H1 (cell line): ENCODE measurements around the gene MSI2. TPM values are rescaled to one million over a fixed set of nuclear protein-coding genes. Genes with fewer than 3 reads are reported as not detected.

Source experiments
- CTCF ChIA-PET: fragments of 300-600 bp; sonication (Branson Sonifier 250); formaldehyde crosslinking; loops from one replicate; lab custom pipeline; 2021; ENCODE audit not compliant: partially characterized antibody; lab: Charles Lee
- POLR2A ChIA-PET: fragments of 300-600 bp; sonication (Branson Sonifier 250); formaldehyde crosslinking; loops from one replicate; lab custom pipeline; 2021; ENCODE audit warnings: inconsistent platforms; ENCODE audit not compliant: partially characterized antibody; lab: Charles Lee
- DNase-seq, 2 experiments: peaks; one replicate each; pipeline versions ENCODE4 v3.0.0 to v3.0.0-alpha.2; 2010 to 2022; ENCODE audit warnings: low spot score in 2 of 2, low read depth in 1 of 2, mixed read lengths in 1 of 2
- FAIRE-seq: peaks from 2 replicates; lab custom pipeline; 2011; peaks lifted over from hg19 to GRCh38; lab: Jason Lieb, UNC
- H2AFZ ChIP-seq: 2 replicates; pipeline ENCODE4 v1.8.1; 2012; ENCODE audit warnings: low read length, inconsistent platforms
- H2AK5ac ChIP-seq: 2 replicates; pipeline ENCODE4 v1.6.1; 2013; ENCODE audit warnings: low read depth, low read length
- H2BK120ac ChIP-seq: replicated peaks from 2 replicates; pipeline ENCODE3; 2013; ENCODE audit warnings: low read depth, low read length, inconsistent platforms
- H2BK12ac ChIP-seq: 2 replicates; pipeline ENCODE4 v1.6.1; 2013; ENCODE audit warnings: low read depth, low read length
- H2BK15ac ChIP-seq: 2 replicates; pipeline ENCODE4 v1.6.1; 2013; ENCODE audit warnings: low read length
- H2BK20ac ChIP-seq: 2 replicates; pipeline ENCODE4 v1.6.1; 2013; ENCODE audit warnings: low read length
- H2BK5ac ChIP-seq: 2 replicates; pipeline ENCODE4 v1.6.1; 2013; ENCODE audit warnings: low read depth, low read length
- H3K14ac ChIP-seq: 2 replicates; pipeline ENCODE4 v1.6.1; 2013; ENCODE audit warnings: inconsistent platforms; ENCODE audit not compliant: insufficient read length
- H3K18ac ChIP-seq: 2 replicates; pipeline ENCODE4 v1.6.1; 2013; ENCODE audit warnings: low read length; ENCODE audit errors: extremely low read depth
- H3K23ac ChIP-seq: 2 replicates; pipeline ENCODE4 v1.6.1; 2013; ENCODE audit warnings: inconsistent platforms; ENCODE audit not compliant: insufficient read length
- H3K23me2 ChIP-seq: 2 replicates; pipeline ENCODE4 v1.6.1; 2013; ENCODE audit warnings: low read depth, low read length
- H3K27ac ChIP-seq: 2 replicates; pipeline ENCODE4 v1.6.1; 2011; ENCODE audit warnings: low read depth, low read length, inconsistent platforms
- H3K27me3 ChIP-seq, 4 experiments: replicated peaks in 1 of 4; 1 replicate in 1 of 4; 2 replicates in 3 of 4; pipeline versions ENCODE4 v1.6.1 to v1.8.1; 2011 to 2013; ENCODE audit warnings: low read length in 3 of 4, mild to moderate bottlenecking in 3 of 4, inconsistent platforms in 2 of 4, mixed read lengths in 2 of 4, moderate library complexity in 1 of 4; ENCODE audit not compliant: control insufficient read depth in 3 of 4, insufficient read depth in 3 of 4; ENCODE audit errors: extremely low read depth in 1 of 4
- H3K36me3 ChIP-seq, 4 experiments: 2 replicates each; pipeline versions ENCODE4 v1.6.1 to v1.8.1; 2011 to 2013; ENCODE audit warnings: mild to moderate bottlenecking in 4 of 4, low read length in 3 of 4, moderate library complexity in 2 of 4, control low read depth in 1 of 4, inconsistent platforms in 1 of 4; ENCODE audit not compliant: insufficient read depth in 4 of 4, control insufficient read depth in 2 of 4
- H3K4ac ChIP-seq: replicated peaks from 2 replicates; pipeline ENCODE3; 2013; ENCODE audit warnings: low read length, low read depth, mixed read lengths, inconsistent platforms; ENCODE audit not compliant: insufficient read length
- H3K4me1 ChIP-seq, 4 experiments: replicated peaks in 1 of 4; 1 replicate in 1 of 4; 2 replicates in 3 of 4; pipeline versions ENCODE4 v1.6.1 to v1.8.1; 2011 to 2013; ENCODE audit warnings: low read length in 3 of 4, inconsistent platforms in 2 of 4, mixed read lengths in 1 of 4; ENCODE audit not compliant: insufficient read depth in 4 of 4, control insufficient read depth in 3 of 4
- H3K4me2 ChIP-seq, 2 experiments: 2 replicates each; pipeline versions ENCODE4 v1.6.1 to v1.8.1; 2011 to 2013; ENCODE audit warnings: low read depth in 2 of 2, low read length in 2 of 2, control low read depth in 1 of 2, inconsistent platforms in 1 of 2, mild to moderate bottlenecking in 1 of 2; ENCODE audit not compliant: insufficient read depth in 1 of 2
- H3K4me3 ChIP-seq, 4 experiments: fragments of 200-600, 300-600 bp in 1 of 4; sonication (generic), shearing (Covaris generic), sonication (Bioruptor Twin) in 1 of 4; 2 replicates each; pipeline versions ENCODE4 v1.5.1 to v1.8.1; 2011 to 2016; ENCODE audit warnings: low read length in 4 of 4, low read depth in 3 of 4, control low read depth in 2 of 4, inconsistent platforms in 2 of 4, mild to moderate bottlenecking in 2 of 4, mixed read lengths in 1 of 4, moderate library complexity in 1 of 4; ENCODE audit not compliant: insufficient read depth in 2 of 4; ENCODE audit errors: extremely low read depth in 1 of 4
- H3K56ac ChIP-seq: replicated peaks from 2 replicates; pipeline ENCODE3; 2013; ENCODE audit warnings: low read depth, mild to moderate bottlenecking, mixed read lengths, low read length, inconsistent platforms; ENCODE audit not compliant: insufficient read length
- H3K79me1 ChIP-seq: 2 replicates; pipeline ENCODE4 v1.6.1; 2013; ENCODE audit warnings: low read depth, low read length, control low read depth
- H3K79me2 ChIP-seq, 2 experiments: 2 replicates each; pipeline versions ENCODE4 v1.6.1 to v1.8.1; 2012 to 2013; ENCODE audit warnings: low read length in 2 of 2, mild to moderate bottlenecking in 2 of 2, inconsistent platforms in 1 of 2; ENCODE audit not compliant: insufficient read depth in 2 of 2, control insufficient read depth in 1 of 2
- H3K9ac ChIP-seq, 4 experiments: replicated peaks in 1 of 4; 1 replicate in 1 of 4; 2 replicates in 3 of 4; pipeline versions ENCODE4 v1.6.1 to v1.8.1; 2011 to 2013; ENCODE audit warnings: low read depth in 3 of 4, low read length in 3 of 4, control low read depth in 2 of 4, mild to moderate bottlenecking in 2 of 4, moderate library complexity in 2 of 4, inconsistent platforms in 1 of 4; ENCODE audit errors: extremely low read depth in 1 of 4
- H3K9me3 ChIP-seq, 2 experiments: 2 replicates each; pipeline versions ENCODE4 v1.6.1 to v1.8.1; 2012 to 2013; ENCODE audit warnings: mild to moderate bottlenecking in 2 of 2, moderate library complexity in 2 of 2, control low read depth in 1 of 2, inconsistent platforms in 1 of 2, low read depth in 1 of 2, low read length in 1 of 2, mixed read lengths in 1 of 2; ENCODE audit not compliant: insufficient read depth in 2 of 2
- H4K20me1 ChIP-seq, 2 experiments: replicated peaks in 1 of 2; 2 replicates each; pipeline versions ENCODE3 to v1.8.1; 2011 to 2013; ENCODE audit warnings: inconsistent platforms in 2 of 2, low read length in 2 of 2, mild to moderate bottlenecking in 1 of 2; ENCODE audit not compliant: insufficient read depth in 2 of 2, control insufficient read depth in 1 of 2
- H4K5ac ChIP-seq: 2 replicates; pipeline ENCODE4 v1.6.1; 2013; ENCODE audit warnings: low read length, low read depth, mixed read lengths, inconsistent platforms; ENCODE audit not compliant: insufficient read length
- H4K8ac ChIP-seq: 2 replicates; pipeline ENCODE4 v1.8.0; 2013; ENCODE audit warnings: mild to moderate bottlenecking, moderate library complexity, low read length, inconsistent platforms; ENCODE audit not compliant: insufficient read depth; ENCODE audit errors: extremely low read depth
- H4K91ac ChIP-seq: replicated peaks from 2 replicates; pipeline ENCODE3; 2013; ENCODE audit warnings: low read length, mixed read lengths, inconsistent platforms; ENCODE audit not compliant: insufficient read length
- CBX5 ChIP-seq: fragments of 300-800, 300-1000 bp; sonication (generic); IDR thresholded peaks from 2 replicates; pipeline ENCODE4 v1.7.1; 2016; ENCODE audit warnings: antibody characterized with exemption, low read length, low read depth
- CBX8 ChIP-seq: fragments of 300-800, 300-1000 bp; sonication (generic); IDR thresholded peaks from 2 replicates; pipeline ENCODE4 v1.7.1; 2016; ENCODE audit warnings: low read depth, low read length, borderline replicate concordance
- CTBP2 ChIP-seq: IDR thresholded peaks from 2 replicates; pipeline ENCODE4 v1.7.0; 2011; ENCODE audit warnings: borderline replicate concordance, mild to moderate bottlenecking, moderate library complexity, mixed read lengths, low read length; ENCODE audit not compliant: insufficient read depth, insufficient read length
- E2F6 ChIP-seq: IDR thresholded peaks from 2 replicates; pipeline ENCODE4 v1.6.1; 2012; ENCODE audit warnings: inconsistent platforms
- KDM1A ChIP-seq: fragments of 200-600, 300-600 bp; sonication (generic); IDR thresholded peaks from 2 replicates; pipeline ENCODE4 v1.7.1; 2016; ENCODE audit warnings: mild to moderate bottlenecking, low read length, borderline replicate concordance
- NANOG ChIP-seq: IDR thresholded peaks from 2 replicates; pipeline ENCODE4 v1.6.1; 2011; ENCODE audit warnings: low read length, low read depth, mild to moderate bottlenecking, inconsistent platforms; ENCODE audit not compliant: insufficient read depth, poor library complexity, severe bottlenecking
- POLR2AphosphoS5 ChIP-seq: IDR thresholded peaks from 2 replicates; pipeline ENCODE4 v1.6.1; 2011; ENCODE audit warnings: low read depth, low read length
- RNF2 ChIP-seq: fragments of 200-900, 300-1000 bp; sonication (generic); IDR thresholded peaks from 2 replicates; pipeline ENCODE4 v1.7.1; 2016; ENCODE audit warnings: borderline replicate concordance, low read depth, mild to moderate bottlenecking, antibody characterized with exemption, low read length; ENCODE audit not compliant: poor library complexity, severe bottlenecking; ENCODE audit errors: missing control alignments
- SAP30 ChIP-seq: fragments of 300-600 bp; sonication (generic); IDR thresholded peaks from 2 replicates; pipeline ENCODE4 v1.7.1; 2012; ENCODE audit warnings: low read length, moderate library complexity, mild to moderate bottlenecking, inconsistent platforms; ENCODE audit not compliant: insufficient read depth, insufficient replicate concordance
- SIN3A ChIP-seq, 2 experiments: IDR thresholded peaks in 1 of 2; conservative IDR thresholded peaks in 1 of 2; 2 replicates each; pipeline ENCODE4 v1.6.1; 2011 to 2012; ENCODE audit warnings: low read length in 2 of 2, improper control_type of control experiment in 1 of 2, low read depth in 1 of 2, mild to moderate bottlenecking in 1 of 2
- SP2 ChIP-seq: IDR thresholded peaks from 2 replicates; pipeline ENCODE4 v1.6.1; 2012; ENCODE audit warnings: mild to moderate bottlenecking, low read length, inconsistent platforms
- WGBS, 2 experiments: shearing (Covaris generic) in 1 of 2; methylation state at CpG; one replicate each; pipeline versions ENCODE4 v1.1.6 to v1.1.7; 2013 to 2015; ENCODE audit warnings: low lambda C conversion rate in 2 of 2, mixed read lengths in 2 of 2, inconsistent platforms in 1 of 2, low coverage in 1 of 2, missing lambda C conversion rate in 1 of 2; ENCODE audit not compliant: insufficient replicate concordance in 2 of 2, insufficient coverage in 1 of 2, insufficient read length in 1 of 2; ENCODE audit errors: extremely low coverage in 1 of 2, missing lambda C conversion rate in 1 of 2; 5-methylcytosine and 5-hydroxymethylcytosine counted together
- polyA plus RNA-seq, 7 experiments: library from polyadenylated mRNA; depleted of rRNA in 3 of 7; stranded (reverse) in 5 of 7; unstranded in 2 of 7; fragments of >200 nt in 5 of 7; fragments of 200-250 nt in 2 of 7; gene quantifications; 1 replicate in 5 of 7; 2 replicates in 1 of 7; 4 replicates in 1 of 7; pipeline versions ENCODE4 v1.2.1 to v1.2.3, GENCODE V29; 2011 to 2013; ENCODE audit warnings: missing spikeins in 2 of 7, mixed read lengths in 2 of 7
- total RNA-seq: library from RNA; stranded (reverse); fragmentation: NEBNext Ultra II Directional; extraction: Animal tissue kit (Norgen Biotek cat#: 25700); gene quantifications from 2 replicates; pipeline ENCODE4 v1.2.1, GENCODE V29; 2021

The MSI2 gene
- total and polyA plus RNA-seq, 2 of the 8 experiments (the other 6 are each of a cell fraction or from before 2014, with no cell fraction given) = 36.7 to 80.6 TPM

- ChIA-PET CTCF (interaction anchor here (1.1 to 10.0 kb wide), 4 partner anchors 10 to 154 kb away, joined by 3 to 119 read pairs (median 4); no protein-coding TSS in a partner anchor), POLR2A (no interaction called here)
- H3K56ac ChIP-seq = no peak overlapping the region
- peaks cover 0 to 68% of the 10 kb centered on the region in 2 experiments; a peak in 2 of 4 replicates for H3K79me2 ChIP-seq
- no peak overlapping the region for H2BK15ac ChIP-seq
- no peak overlapping the region for H3K4ac ChIP-seq
- no peak overlapping the region for H2BK120ac ChIP-seq
- H3K79me1 ChIP-seq = peaks cover 13% of the 10 kb centered on the region
- no peak overlapping the region for H2BK12ac ChIP-seq
- no peak overlapping the region for H3K18ac ChIP-seq
- FAIRE-seq = no peak
- no peak overlapping the region for H2AFZ ChIP-seq
- peaks cover 0 to 9% (median 5%) of the 10 kb centered on the region in 4 experiments; a peak in 3 of 7 replicates for H3K4me1 ChIP-seq
- H4K91ac ChIP-seq = no peak overlapping the region
- H3K36me3 ChIP-seq = peaks cover 0 to 7% (median 3%) of the 10 kb centered on the region in 4 experiments; a peak in 3 of 8 replicates
- H3K27ac ChIP-seq = no peak overlapping the region
- H4K20me1 ChIP-seq = peaks cover 2 to 17% of the 10 kb centered on the region in 2 experiments
- no peak overlapping the region for H3K23ac ChIP-seq
- no peak overlapping the region for H3K9ac ChIP-seq
- H3K23me2 ChIP-seq = no peaks in the 10 kb centered on the region; the same call in 1 of the 2 replicates
- DNase-seq = no peak
- H3K27me3 ChIP-seq = no peaks in the 10 kb centered on the region
- H2AK5ac ChIP-seq = no peak overlapping the region
- 85% methylated on average over 7 of the region's 7 CpGs; no CpG with 5 or more reads in 1 of the 2 experiments for WGBS, 2 experiments
- no peak overlapping the region for H3K4me2 ChIP-seq
- H4K5ac ChIP-seq = no peak overlapping the region
- H3K4me3 ChIP-seq = no peak overlapping the region
- H2BK20ac ChIP-seq = no peak overlapping the region
- no peak overlapping the region; the same call in 1 of the 2 replicates for H2BK5ac ChIP-seq
- H3K14ac ChIP-seq = no peak overlapping the region
- no peak overlapping the region; the same call in 1 of the 2 replicates for H4K8ac ChIP-seq
- peaks cover 6% of the 10 kb centered on the region in 2 experiments; a peak in 3 of 4 replicates for H3K9me3 ChIP-seq
- no peak for TF ChIP-seq KDM1A
- no peak for TF ChIP-seq SP2
- no peak for TF ChIP-seq NANOG
- TF ChIP-seq CBX8 = no peak
- no peak for TF ChIP-seq E2F6
- no peak for TF ChIP-seq RNF2
- no peak for TF ChIP-seq POLR2AphosphoS5
- TF ChIP-seq CTBP2 = no peak
- no peak for TF ChIP-seq SAP30
- TF ChIP-seq CBX5 = no peak
- no peak for TF ChIP-seq SIN3A (conservative IDR thresholded peaks at IDR 0.05 in 1 of 2, IDR thresholded peaks at IDR 0.05 in 1 of 2; ENCODE audit: low read depth in 1 of 2, low read length in 2 of 2)
These were observed 141.1 kb downstream of the MSI2 start for GRCh38 chr17:57397402-57397801.
